Measurements from ENCODE around the gene KDM4F.

DNA sequence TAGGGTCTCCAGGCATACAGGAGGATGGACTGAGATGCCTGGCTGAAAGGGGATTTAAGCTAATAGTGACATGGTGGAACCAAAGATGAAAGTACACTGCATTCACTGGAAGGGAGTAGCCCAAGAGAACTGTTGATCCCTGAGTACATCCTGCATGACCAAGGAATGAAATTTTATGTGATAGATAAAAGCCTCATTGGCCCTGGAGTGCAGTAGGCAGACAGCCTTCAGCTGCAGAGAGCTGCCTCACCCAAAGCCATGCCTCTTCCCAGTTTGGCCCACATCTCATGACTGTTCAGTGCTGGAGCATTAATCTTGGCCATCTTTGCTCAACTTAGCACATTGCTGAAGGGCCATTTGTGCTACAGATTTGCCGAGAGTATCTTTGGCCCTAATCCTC is 16.2 kb upstream of the KDM4F start:
- TF ChIP-seq, protein P1, sequence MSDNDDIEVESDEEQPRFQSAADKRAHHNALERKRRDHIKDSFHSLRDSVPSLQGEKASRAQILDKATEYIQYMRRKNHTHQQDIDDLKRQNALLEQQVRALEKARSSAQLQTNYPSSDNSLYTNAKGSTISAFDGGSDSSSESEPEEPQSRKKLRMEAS (IDR thresholded peaks at IDR 0.05): no peak
- TF ChIP-seq GABPA (IDR thresholded peaks at IDR 0.05 in 1 of 2, conservative IDR thresholded peaks at IDR 0.05 in 1 of 2) (no peak), RXRA (IDR thresholded peaks at IDR 0.05) (no peak), TAF1 (conservative IDR thresholded peaks at IDR 0.05) (no peak)
- TF ChIP-seq, protein P2, sequence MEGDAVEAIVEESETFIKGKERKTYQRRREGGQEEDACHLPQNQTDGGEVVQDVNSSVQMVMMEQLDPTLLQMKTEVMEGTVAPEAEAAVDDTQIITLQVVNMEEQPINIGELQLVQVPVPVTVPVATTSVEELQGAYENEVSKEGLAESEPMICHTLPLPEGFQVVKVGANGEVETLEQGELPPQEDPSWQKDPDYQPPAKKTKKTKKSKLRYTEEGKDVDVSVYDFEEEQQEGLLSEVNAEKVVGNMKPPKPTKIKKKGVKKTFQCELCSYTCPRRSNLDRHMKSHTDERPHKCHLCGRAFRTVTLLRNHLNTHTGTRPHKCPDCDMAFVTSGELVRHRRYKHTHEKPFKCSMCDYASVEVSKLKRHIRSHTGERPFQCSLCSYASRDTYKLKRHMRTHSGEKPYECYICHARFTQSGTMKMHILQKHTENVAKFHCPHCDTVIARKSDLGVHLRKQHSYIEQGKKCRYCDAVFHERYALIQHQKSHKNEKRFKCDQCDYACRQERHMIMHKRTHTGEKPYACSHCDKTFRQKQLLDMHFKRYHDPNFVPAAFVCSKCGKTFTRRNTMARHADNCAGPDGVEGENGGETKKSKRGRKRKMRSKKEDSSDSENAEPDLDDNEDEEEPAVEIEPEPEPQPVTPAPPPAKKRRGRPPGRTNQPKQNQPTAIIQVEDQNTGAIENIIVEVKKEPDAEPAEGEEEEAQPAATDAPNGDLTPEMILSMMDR (IDR thresholded peaks at IDR 0.05; ENCODE audit: low read depth, low read length, missing input control): no peak
- TF ChIP-seq, protein P3, sequence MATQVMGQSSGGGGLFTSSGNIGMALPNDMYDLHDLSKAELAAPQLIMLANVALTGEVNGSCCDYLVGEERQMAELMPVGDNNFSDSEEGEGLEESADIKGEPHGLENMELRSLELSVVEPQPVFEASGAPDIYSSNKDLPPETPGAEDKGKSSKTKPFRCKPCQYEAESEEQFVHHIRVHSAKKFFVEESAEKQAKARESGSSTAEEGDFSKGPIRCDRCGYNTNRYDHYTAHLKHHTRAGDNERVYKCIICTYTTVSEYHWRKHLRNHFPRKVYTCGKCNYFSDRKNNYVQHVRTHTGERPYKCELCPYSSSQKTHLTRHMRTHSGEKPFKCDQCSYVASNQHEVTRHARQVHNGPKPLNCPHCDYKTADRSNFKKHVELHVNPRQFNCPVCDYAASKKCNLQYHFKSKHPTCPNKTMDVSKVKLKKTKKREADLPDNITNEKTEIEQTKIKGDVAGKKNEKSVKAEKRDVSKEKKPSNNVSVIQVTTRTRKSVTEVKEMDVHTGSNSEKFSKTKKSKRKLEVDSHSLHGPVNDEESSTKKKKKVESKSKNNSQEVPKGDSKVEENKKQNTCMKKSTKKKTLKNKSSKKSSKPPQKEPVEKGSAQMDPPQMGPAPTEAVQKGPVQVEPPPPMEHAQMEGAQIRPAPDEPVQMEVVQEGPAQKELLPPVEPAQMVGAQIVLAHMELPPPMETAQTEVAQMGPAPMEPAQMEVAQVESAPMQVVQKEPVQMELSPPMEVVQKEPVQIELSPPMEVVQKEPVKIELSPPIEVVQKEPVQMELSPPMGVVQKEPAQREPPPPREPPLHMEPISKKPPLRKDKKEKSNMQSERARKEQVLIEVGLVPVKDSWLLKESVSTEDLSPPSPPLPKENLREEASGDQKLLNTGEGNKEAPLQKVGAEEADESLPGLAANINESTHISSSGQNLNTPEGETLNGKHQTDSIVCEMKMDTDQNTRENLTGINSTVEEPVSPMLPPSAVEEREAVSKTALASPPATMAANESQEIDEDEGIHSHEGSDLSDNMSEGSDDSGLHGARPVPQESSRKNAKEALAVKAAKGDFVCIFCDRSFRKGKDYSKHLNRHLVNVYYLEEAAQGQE (IDR thresholded peaks at IDR 0.05): no peak
